K562 (cell line): ENCODE data around the gene AIFM1.

ENCODE experiments used
- ATF1 ChIP-seq, 2 experiments: fragments of 450-650 bp in 1 of 2; IDR thresholded peaks; 2 replicates each; pipeline ENCODE4 v1.6.1; 2016; ENCODE audit warnings: missing compliant biosample characterization in 1 of 2, missing genetic modification characterization in 1 of 2
- CTCF ChIP-seq, 3 experiments: IDR thresholded peaks in 2 of 3; conservative IDR thresholded peaks in 1 of 3; 2 replicates each; pipeline ENCODE4 v1.5.1; 2011 to 2012; ENCODE audit warnings: low read length in 3 of 3, mild to moderate bottlenecking in 3 of 3, control low read depth in 2 of 3, improper control_type of control experiment in 1 of 3, inconsistent platforms in 1 of 3, low read depth in 1 of 3, mixed read lengths in 1 of 3, moderate library complexity in 1 of 3; ENCODE audit not compliant: insufficient read depth in 2 of 3
- EHMT2 ChIP-seq: fragments of 450-650 bp; IDR thresholded peaks from 2 replicates; pipeline ENCODE4 v1.6.1; 2018; ENCODE audit warnings: antibody characterized with exemption
- HNRNPH1 ChIP-seq: fragments of 200-400 bp; formaldehyde crosslinking; optimal IDR thresholded peaks from 2 replicates; pipeline ENCODE3; 2017; ENCODE audit warnings: low read depth, mild to moderate bottlenecking, low read length, moderate library complexity
- MED1 ChIP-seq: sonication (generic); formaldehyde crosslinking; IDR thresholded peaks from 2 replicates; pipeline ENCODE4 v1.8.1; 2023; ENCODE audit warnings: missing genetic modification reagents, borderline replicate concordance
- ZNF3 ChIP-seq: fragments of 250-450 bp; sonication (Bioruptor Pico); IDR thresholded peaks from 2 replicates; pipeline ENCODE4 v1.5.0; 2021; ENCODE audit warnings: mild to moderate bottlenecking, moderate library complexity
- ZNF76 ChIP-seq: fragments of 250-450 bp; sonication (Bioruptor Pico); IDR thresholded peaks from 2 replicates; pipeline ENCODE4 v1.4.0; 2020; ENCODE audit warnings: mild to moderate bottlenecking, moderate library complexity, borderline replicate concordance

DNA sequence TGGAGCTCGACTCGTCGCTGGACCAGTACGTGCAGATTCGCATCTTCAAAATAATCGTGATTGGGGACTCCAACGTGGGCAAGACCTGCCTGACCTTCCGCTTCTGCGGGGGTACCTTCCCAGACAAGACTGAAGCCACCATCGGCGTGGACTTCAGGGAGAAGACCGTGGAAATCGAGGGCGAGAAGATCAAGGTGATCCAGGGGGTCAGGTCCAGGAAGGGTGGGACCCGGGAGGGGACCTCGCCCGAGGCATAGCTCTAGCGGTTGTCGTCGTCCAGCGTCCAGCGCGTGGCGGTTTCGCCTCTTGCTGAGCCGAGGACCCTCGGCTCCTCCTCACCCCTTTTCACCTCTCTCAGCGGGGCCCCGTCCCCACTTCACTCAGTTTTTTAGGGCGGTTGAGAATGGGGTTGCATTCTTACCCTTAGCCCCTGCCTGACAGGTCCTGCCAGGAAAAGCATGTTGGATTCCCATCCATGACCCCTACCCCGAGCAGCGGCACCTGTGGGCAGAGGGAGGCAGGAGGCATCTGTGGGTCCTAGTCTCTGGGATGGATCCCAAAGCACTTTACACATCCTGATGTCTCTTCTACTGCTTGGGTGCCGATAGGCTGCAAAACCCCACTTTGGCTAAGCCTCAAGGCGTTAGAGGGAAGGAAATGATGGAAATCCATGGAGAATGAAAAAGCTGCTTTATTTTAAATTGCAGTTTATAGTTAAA is 6.6 kb upstream of the AIFM1 start:
- TF ChIP-seq ATF1 (CRISPR knock-in tag; IDR thresholded peaks at IDR 0.05) (no peak), ATF1 (tag; IDR thresholded peaks at IDR 0.05) (no peak), MED1 (CRISPR knock-in tag) (no peak), EHMT2 (no peak), ZNF76 (CRISPR knock-in tag) (no peak), CTCF (IDR thresholded peaks at IDR 0.05 in 2 of 3, conservative IDR thresholded peaks at IDR 0.05 in 1 of 3; ENCODE audit: insufficient read depth in 2 of 3, low read depth in 1 of 3, low read length in 3 of 3) (no peak), HNRNPH1 (no peak), ZNF3 (CRISPR knock-in tag) (no peak)
